Measurements from ENCODE around the gene SIK2. TPM values are rescaled to one million over a fixed set of nuclear protein-coding genes. Genes with fewer than 3 reads are reported as not detected.
"Not testable (repeated sequence)": the region's sequence is repeated elsewhere in the genome, so short reads cannot be mapped to it uniquely, and the experiment has no call there.

The SIK2 gene
- total RNA-seq, 1 donor from 2014 or later = 15.1 TPM

- no peak for ATAC-seq (ENCODE audit: poor library complexity)
- no peak for DNase-seq
- intact Hi-C loops (cut with DNase I) = no loop called here
These were observed 157.6 kb downstream of the SIK2 start for GRCh38 chr11:111759778-111760407.

- intact Hi-C loops (cut with DNase I) = no loop called here
- no peak for DNase-seq
- ATAC-seq (ENCODE audit: poor library complexity) = no peak
These were observed 158.8 kb downstream of the SIK2 start for GRCh38 chr11:111761036-111761435.

- ATAC-seq (ENCODE audit: poor library complexity) (no peak), DNase-seq (no peak)
- intact Hi-C loops (cut with DNase I) = no loop called here
These were observed 160.3 kb downstream of the SIK2 start for GRCh38 chr11:111762526-111762925.

GRCh38 chr11:111762981-111763643, 160.9 kb downstream of the SIK2 start:
- DNase-seq = no peak
- intact Hi-C loops (cut with DNase I) = no loop called here
- no peak for ATAC-seq (ENCODE audit: poor library complexity)

- ATAC-seq (ENCODE audit: poor library complexity) (no peak), DNase-seq (no peak)
- intact Hi-C loops (cut with DNase I) = no loop called here
These were observed 162.4 kb downstream of the SIK2 start for GRCh38 chr11:111764621-111765020.

GRCh38 chr11:111765320-111765983, 163.2 kb downstream of the SIK2 start:
- ATAC-seq (ENCODE audit: poor library complexity) (peak; percentile 58), DNase-seq (no peak)
- intact Hi-C loops (cut with DNase I) = no loop called here

- intact Hi-C loops (cut with DNase I) = no loop called here
These were observed 164.0 kb downstream of the SIK2 start, which contains the start of gene PPP2R1B for GRCh38 chr11:111765984-111766833. Gene PPP2R1B (minus strand): TSS chr11:111766389. CDS start chr11:111766361, 28 bp downstream.

GRCh38 chr11:111766834-111767142, 164.5 kb downstream of the SIK2 start:
- DNase-seq (no peak), ATAC-seq (ENCODE audit: poor library complexity) (peak; percentile 53)
- intact Hi-C loops (cut with DNase I) = no loop called here

More at GRCh38 chr11:111765984-111766833, 164.0 kb downstream of the SIK2 start, which contains the start of gene PPP2R1B:
- ATAC-seq (ENCODE audit: poor library complexity) = peak; percentile 99
- peak; percentile 85 for DNase-seq

GRCh38 chr11:111770581-111771134, 168.4 kb downstream of the SIK2 start:
- DNase-seq = no peak
- intact Hi-C loops (cut with DNase I) = no loop called here

GRCh38 chr11:111771205-111771604, 169.0 kb downstream of the SIK2 start:
- intact Hi-C loops (cut with DNase I); ATAC-seq (ENCODE audit: poor library complexity); DNase-seq: not testable (repeated sequence)

More at GRCh38 chr11:111770581-111771134, 168.4 kb downstream of the SIK2 start:
- ATAC-seq (ENCODE audit: poor library complexity) = no peak

- intact Hi-C loops (cut with DNase I) = no loop called here
- DNase-seq = no peak
- no peak for ATAC-seq (ENCODE audit: poor library complexity)
These were observed 170.3 kb downstream of the SIK2 start for GRCh38 chr11:111772535-111772934.

GRCh38 chr11:111774955-111775710, 172.9 kb downstream of the SIK2 start:
- peak; percentile 44 for ATAC-seq (ENCODE audit: poor library complexity)
- intact Hi-C loops (cut with DNase I) = loop anchor here (5.0 kb wide), 1 partner anchor 173 kb away; the partner anchor contains the start of gene SIK2
- DNase-seq = peak; percentile 51

GRCh38 chr11:111776398-111777093, 174.3 kb downstream of the SIK2 start:
- intact Hi-C loops (cut with DNase I) = loop anchor here (5.0 kb wide), 1 partner anchor 174 kb away; the partner anchor contains the start of gene SIK2
- DNase-seq = no peak
- no peak for ATAC-seq (ENCODE audit: poor library complexity)

GRCh38 chr11:111777094-111778046, 175.1 kb downstream of the SIK2 start:
- intact Hi-C loops (cut with DNase I) = loop anchor here (5.0 kb wide), 1 partner anchor 175 kb away; the partner anchor contains the start of gene SIK2
- peak; percentile 86 for ATAC-seq (ENCODE audit: poor library complexity)
- DNase-seq = no peak

- intact Hi-C loops (cut with DNase I) = loop anchor here (5.0 kb wide), 1 partner anchor 176 kb away; the partner anchor contains the start of gene SIK2
- no peak for DNase-seq
- ATAC-seq (ENCODE audit: poor library complexity) = no peak
These were observed 175.9 kb downstream of the SIK2 start for GRCh38 chr11:111778047-111778558.

- intact Hi-C loops (cut with DNase I) = loop anchor here (5.0 kb wide), 1 partner anchor 177 kb away; the partner anchor contains the start of gene SIK2
- no peak for ATAC-seq (ENCODE audit: poor library complexity)
These were observed 176.9 kb downstream of the SIK2 start for GRCh38 chr11:111779118-111779517.

More at GRCh38 chr11:111779118-111779517, 176.9 kb downstream of the SIK2 start:
- no peak for DNase-seq

Measured in Right ventricle myocardium superior (tissue), 1 donor.